GM19043 (cell line): ENCODE measurements around the gene KAZALD1.
"Not testable (repeated sequence)": the region's sequence is repeated elsewhere in the genome, so short reads cannot be mapped to it uniquely, and the experiment has no call there.

Experiments used
- ATAC-seq: cut with Tn5 transposase; IDR thresholded peaks from one replicate; pipeline ENCODE4 v1.9.1; 2021; ENCODE audit warnings: low read depth; ENCODE audit not compliant: unreplicated experiment

The KAZALD1 gene

GRCh38 chr10:101030496-101031127 lies 31.2 kb upstream of the KAZALD1 start:
- ATAC-seq = no peak

- peak; percentile 95 for ATAC-seq
These were observed 30.5 kb upstream of the KAZALD1 start, which contains the start of the genes PDZD7 and SFXN3 for GRCh38 chr10:101031128-101031795. Gene PDZD7, minus strand, starts transcription at chr10:101031129. Its CDS starts 910 bp downstream, at chr10:101030219. Gene SFXN3, plus strand, starts transcription at chr10:101031234. Its CDS starts 3,461 bp downstream, at chr10:101034695.

- no peak for ATAC-seq
These were observed 29.8 kb upstream of the KAZALD1 start for GRCh38 chr10:101031796-101032636.

- ATAC-seq = no peak
These were observed 29.1 kb upstream of the KAZALD1 start for GRCh38 chr10:101032637-101033224.

- ATAC-seq = no peak
These were observed 28.5 kb upstream of the KAZALD1 start for GRCh38 chr10:101033276-101033675.

- ATAC-seq = not testable (repeated sequence)
These were observed 27.4 kb upstream of the KAZALD1 start for GRCh38 chr10:101034404-101034803.

GRCh38 chr10:101035314-101035713 lies 26.5 kb upstream of the KAZALD1 start:
- ATAC-seq = no peak

GRCh38 chr10:101035916-101036702 lies 25.7 kb upstream of the KAZALD1 start:
- ATAC-seq = no peak

- no peak for ATAC-seq
These were observed 25.1 kb upstream of the KAZALD1 start for GRCh38 chr10:101036726-101037125.

GRCh38 chr10:101038484-101038883 lies 23.3 kb upstream of the KAZALD1 start:
- ATAC-seq = no peak

- ATAC-seq = no peak
These were observed 21.7 kb upstream of the KAZALD1 start for GRCh38 chr10:101040061-101040460.

- no peak for ATAC-seq
These were observed 20.9 kb upstream of the KAZALD1 start for GRCh38 chr10:101040851-101041250.

GRCh38 chr10:101041252-101041761 lies 20.5 kb upstream of the KAZALD1 start:
- ATAC-seq = no peak

- ATAC-seq = no peak
These were observed 19.7 kb upstream of the KAZALD1 start for GRCh38 chr10:101042118-101042517.

- ATAC-seq = peak; percentile 93
These were observed 19.0 kb upstream of the KAZALD1 start for GRCh38 chr10:101042667-101043362.

- no peak for ATAC-seq
These were observed 18.5 kb upstream of the KAZALD1 start for GRCh38 chr10:101043363-101043707.

GRCh38 chr10:101044117-101044516 lies 17.7 kb upstream of the KAZALD1 start:
- no peak for ATAC-seq

GRCh38 chr10:101046332-101047238 lies 15.2 kb upstream of the KAZALD1 start:
- ATAC-seq = no peak
